Mesothelial cell of epicardium (in vitro differentiated cells): ENCODE results near the gene ZNF626. TPM values are rescaled to one million over a fixed set of nuclear protein-coding genes. Genes with fewer than 3 reads are reported as not detected.
"Not testable (repeated sequence)": the region's sequence is repeated elsewhere in the genome, so short reads cannot be mapped to it uniquely, and the experiment has no call there.

Experiments
- DNase-seq, 2 experiments: peaks; one replicate each; pipeline ENCODE4 v3.0.0; 2021; ENCODE audit warnings: low spot score in 2 of 2; ENCODE audit not compliant: unreplicated experiment in 2 of 2
- H3K27ac Mint-ChIP-seq: 2 replicates; pipeline ENCODE4 v1.8.0; 2021; ENCODE audit warnings: mixed read lengths
- H3K27me3 Mint-ChIP-seq: 2 replicates; pipeline ENCODE4 v1.8.0; 2021; ENCODE audit warnings: low read depth, mixed read lengths
- H3K36me3 Mint-ChIP-seq: 2 replicates; pipeline ENCODE4 v1.8.0; 2021; ENCODE audit warnings: mixed read lengths
- H3K4me1 Mint-ChIP-seq: 2 replicates; pipeline ENCODE4 v1.8.0; 2021; ENCODE audit warnings: mixed read lengths
- H3K4me3 Mint-ChIP-seq: 2 replicates; pipeline ENCODE4 v1.8.0; 2021; ENCODE audit warnings: mild to moderate bottlenecking, moderate library complexity, mixed read lengths
- H3K9me3 Mint-ChIP-seq: 2 replicates; pipeline ENCODE4 v1.8.0; 2021; ENCODE audit warnings: mixed read lengths
- total RNA-seq: library from RNA; stranded (reverse); gene quantifications from 3 replicates; pipeline ENCODE4 v1.2.1, GENCODE V29; 2021
- TF ChIP-seq, protein P1 (sequence below): fragments of 200-600 bp; sonication (generic); IDR thresholded peaks from one replicate; pipeline ENCODE4 v1.5.0; 2021; ENCODE audit warnings: antibody characterized with exemption; ENCODE audit not compliant: unreplicated experiment

Gene ZNF626
- total RNA-seq = 30.2 to 34.6 TPM (median 30.3 TPM) in 3 replicates

DNA sequence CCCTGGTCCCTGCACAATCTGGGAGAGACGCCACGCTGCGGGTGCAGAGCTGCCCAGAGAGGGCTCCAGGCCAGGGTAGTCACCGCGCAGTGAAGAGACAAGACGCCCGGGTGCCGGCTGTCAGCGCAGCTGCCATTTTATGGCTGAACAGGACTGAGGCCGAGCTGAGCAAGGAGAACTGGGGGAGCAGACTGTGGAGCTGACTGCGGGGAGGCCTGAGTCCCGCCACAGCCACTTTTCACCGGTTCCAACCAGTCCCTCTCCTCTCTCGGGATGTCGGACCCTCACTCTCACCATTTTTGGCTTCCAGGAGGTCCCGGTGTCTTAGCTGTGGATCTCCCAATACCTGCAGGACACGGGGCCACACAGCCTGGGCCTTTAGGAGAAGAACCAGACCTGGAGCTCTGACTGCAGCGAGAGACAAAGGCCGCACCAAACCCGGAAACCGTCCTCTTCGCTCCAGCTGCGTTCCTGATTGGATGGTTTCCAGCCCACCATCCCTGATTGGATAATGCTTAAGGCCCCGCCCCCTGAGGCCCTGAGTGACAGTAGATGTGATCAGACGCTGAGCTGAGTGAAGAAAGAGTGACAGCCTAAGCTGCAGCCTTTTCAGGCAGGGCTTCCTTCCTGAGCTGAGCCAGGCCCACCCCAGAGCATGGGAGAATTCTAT, at the start of gene ZNF626:
Gene ZNF626 (minus strand): TSS at position 422 of the 670 bp plus-strand sequence. CDS start 125 bp downstream, at position 297.
- H3K27me3 Mint-ChIP-seq = no peaks in the 10 kb centered on the region
- H3K36me3 Mint-ChIP-seq = peaks cover 27% of the 10 kb centered on the region
- TF ChIP-seq, protein P1, sequence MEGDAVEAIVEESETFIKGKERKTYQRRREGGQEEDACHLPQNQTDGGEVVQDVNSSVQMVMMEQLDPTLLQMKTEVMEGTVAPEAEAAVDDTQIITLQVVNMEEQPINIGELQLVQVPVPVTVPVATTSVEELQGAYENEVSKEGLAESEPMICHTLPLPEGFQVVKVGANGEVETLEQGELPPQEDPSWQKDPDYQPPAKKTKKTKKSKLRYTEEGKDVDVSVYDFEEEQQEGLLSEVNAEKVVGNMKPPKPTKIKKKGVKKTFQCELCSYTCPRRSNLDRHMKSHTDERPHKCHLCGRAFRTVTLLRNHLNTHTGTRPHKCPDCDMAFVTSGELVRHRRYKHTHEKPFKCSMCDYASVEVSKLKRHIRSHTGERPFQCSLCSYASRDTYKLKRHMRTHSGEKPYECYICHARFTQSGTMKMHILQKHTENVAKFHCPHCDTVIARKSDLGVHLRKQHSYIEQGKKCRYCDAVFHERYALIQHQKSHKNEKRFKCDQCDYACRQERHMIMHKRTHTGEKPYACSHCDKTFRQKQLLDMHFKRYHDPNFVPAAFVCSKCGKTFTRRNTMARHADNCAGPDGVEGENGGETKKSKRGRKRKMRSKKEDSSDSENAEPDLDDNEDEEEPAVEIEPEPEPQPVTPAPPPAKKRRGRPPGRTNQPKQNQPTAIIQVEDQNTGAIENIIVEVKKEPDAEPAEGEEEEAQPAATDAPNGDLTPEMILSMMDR = no peak
- DNase-seq = peak; percentile 89 to 95
- peak within 1 kb of the TSS; percentile 100 for H3K27ac Mint-ChIP-seq
- peaks cover 20% of the 10 kb centered on the region for H3K4me1 Mint-ChIP-seq
- H3K4me3 Mint-ChIP-seq = peak within 1 kb of the TSS; percentile 97
- peaks cover 15% of the 10 kb centered on the region for H3K9me3 Mint-ChIP-seq

DNA sequence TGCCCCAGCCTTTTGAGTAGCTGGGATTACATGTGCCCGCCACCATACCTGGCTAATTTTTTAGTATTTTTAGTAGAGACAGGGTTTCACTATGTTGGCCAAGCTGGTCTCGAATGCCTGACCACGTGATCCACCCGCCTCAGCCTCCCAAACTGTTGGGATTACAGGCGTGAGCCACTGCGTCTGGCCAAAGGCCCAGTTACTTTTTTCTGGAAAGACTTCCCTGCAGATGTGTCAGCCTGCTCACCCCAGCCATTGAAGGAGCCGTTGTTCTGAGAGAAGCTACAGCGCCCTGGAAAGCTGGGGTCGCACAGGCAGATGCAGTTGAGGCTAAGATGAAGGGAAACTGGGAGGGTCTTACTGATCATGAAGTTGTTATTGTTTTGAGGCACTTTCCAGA, 7.9 kb upstream of the ZNF626 start:
- TF ChIP-seq, protein P1 = no peak
- DNase-seq = no peak
- Mint-ChIP-seq H3K27me3 (no peaks in the 10 kb centered on the region), H3K27ac (no peak overlapping the region), H3K4me3 (no peak overlapping the region), H3K36me3 (no peaks in the 10 kb centered on the region), H3K4me1 (no peaks in the 10 kb centered on the region), H3K9me3 (peaks cover 10% of the 10 kb centered on the region)

DNA sequence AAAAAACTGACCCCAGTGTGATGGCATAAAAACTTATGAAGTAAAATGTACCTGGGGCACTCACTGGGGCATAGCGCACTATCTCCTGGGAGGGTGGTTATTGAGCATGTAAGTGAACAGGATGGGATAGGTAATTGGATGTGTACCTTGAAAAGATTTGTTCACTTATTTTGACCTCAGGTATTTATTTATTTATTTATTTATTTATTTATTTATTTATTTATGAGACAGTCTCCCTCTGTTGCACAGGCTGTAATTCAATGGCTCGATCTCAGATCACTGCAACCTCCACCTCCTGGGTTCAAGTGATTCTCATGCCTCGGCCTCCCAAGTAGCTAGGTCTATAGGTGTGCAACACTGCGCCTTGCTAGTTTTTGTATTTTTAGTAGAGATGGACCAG, 5.9 kb upstream of the ZNF626 start:
- Mint-ChIP-seq H3K27me3 (no peaks in the 10 kb centered on the region), H3K36me3 (no peaks in the 10 kb centered on the region), H3K27ac (no peak overlapping the region), H3K4me1 (peaks cover 3% of the 10 kb centered on the region), H3K9me3 (no peaks in the 10 kb centered on the region), H3K4me3 (no peak overlapping the region)
- no peak for DNase-seq
- TF ChIP-seq, protein P1 = no peak

DNA sequence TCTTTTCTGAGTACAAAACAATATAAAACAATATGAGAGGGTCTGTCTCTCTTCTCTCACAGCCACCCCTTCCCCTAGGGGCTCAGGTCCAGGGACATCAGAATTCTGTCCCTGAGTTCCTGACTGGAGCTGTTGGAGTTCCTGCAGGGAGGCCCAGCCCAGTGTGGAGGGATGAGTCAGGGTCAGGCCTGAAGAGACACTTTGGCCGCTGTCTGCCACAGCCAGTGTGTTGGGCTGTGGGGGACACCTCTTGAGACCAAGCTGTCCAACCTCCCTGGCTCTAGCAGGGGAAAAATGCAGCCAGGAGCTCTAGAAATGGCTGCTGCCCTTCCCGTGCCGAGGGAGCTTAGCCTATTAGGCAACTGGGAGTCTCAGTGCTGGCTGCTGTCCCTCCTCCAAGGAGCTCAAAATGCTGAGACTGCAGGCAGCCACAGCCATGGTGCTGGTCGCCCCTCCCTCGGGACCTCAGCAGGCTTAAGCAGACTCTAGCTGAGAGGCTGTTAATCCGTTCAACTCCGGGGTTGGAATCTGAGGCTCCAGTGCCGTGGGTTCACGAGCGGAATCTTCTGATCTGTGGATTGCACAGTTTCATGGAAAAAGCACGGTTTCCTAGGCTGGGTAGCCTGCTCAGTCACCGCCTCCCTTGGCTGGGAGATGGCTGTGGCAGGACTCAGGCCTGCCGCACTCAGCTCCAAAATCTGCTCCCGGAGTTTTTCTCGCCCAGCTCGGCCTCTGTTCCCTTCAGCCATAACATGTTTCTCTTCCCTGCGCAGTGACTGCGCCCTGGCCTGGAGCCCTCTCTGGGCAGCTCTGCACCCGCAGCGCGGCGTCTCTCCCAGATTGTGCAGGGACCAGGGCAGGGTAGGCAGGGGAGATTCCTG, 3.8 kb upstream of the ZNF626 start:
- no peaks in the 10 kb centered on the region for H3K9me3 Mint-ChIP-seq
- H3K4me3 Mint-ChIP-seq = no peak overlapping the region
- peaks cover 7% of the 10 kb centered on the region for H3K4me1 Mint-ChIP-seq
- no peaks in the 10 kb centered on the region for H3K27me3 Mint-ChIP-seq
- H3K36me3 Mint-ChIP-seq = no peaks in the 10 kb centered on the region
- H3K27ac Mint-ChIP-seq = no peak overlapping the region
- TF ChIP-seq, protein P1 = no peak
- no peak for DNase-seq

DNA sequence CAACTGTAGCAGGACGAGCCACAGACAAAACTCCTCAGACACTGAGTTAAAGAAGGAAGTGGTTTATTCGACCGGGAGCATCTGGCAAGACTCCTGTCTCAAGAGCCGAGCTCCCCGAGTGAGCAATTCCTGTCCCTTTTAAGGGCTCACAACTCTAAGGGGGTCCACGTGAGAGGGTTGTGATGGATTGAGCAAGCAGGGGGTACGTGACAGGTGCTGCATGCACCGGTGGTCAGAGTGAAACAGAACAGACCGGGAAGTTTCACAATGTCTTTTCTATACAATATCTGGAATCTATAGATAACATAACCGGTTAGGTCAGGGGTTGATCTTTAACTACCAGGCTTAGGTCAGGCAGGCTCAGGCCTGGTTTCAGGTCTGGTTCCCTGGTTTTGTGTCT, 3.1 kb upstream of the ZNF626 start:
- not testable (repeated sequence) for DNase-seq, H3K4me3 Mint-ChIP-seq, H3K36me3 Mint-ChIP-seq, H3K27me3 Mint-ChIP-seq, H3K27ac Mint-ChIP-seq, H3K4me1 Mint-ChIP-seq, H3K9me3 Mint-ChIP-seq
